Anterior cingulate cortex (tissue), 58 donors: ENCODE results near the gene MYO18A.

ENCODE experiments used
- DNase-seq, 58 donors: peaks; one replicate each; lab custom pipeline; 2025; lab: John Stamatoyannopoulos, UW

MYO18A gene

DNA sequence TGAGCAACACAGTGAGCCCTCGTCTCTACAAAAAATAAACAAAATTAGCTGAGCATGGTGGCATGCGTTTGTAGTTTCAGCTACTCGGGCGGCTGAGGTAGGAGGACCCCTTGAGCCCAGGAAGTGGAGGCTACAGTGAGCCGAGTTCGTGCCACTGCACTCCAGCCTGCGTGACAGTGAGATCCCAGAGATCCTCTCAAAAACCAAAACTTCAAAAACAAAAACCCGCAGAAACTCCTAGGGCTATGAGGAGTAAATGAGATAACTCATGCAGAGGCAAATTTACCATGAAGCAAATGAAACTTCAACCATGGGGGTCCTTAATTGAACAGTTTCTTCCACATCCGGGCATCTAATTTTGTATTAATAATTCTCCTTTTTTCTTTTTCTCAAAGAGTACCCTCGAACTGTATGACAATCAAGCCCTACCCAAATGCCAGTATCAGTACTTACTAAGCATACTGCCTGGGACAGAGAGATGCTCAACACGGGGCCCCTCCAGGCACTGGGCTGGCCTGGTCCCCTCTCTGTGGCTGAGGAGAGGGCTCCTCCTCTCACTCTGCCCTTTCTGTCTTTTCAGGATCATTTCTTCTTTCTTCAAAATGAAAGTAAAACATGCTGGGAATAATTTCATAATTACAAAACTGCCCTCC, 138.0 kb downstream of the MYO18A start:
- no peak for DNase-seq

DNA sequence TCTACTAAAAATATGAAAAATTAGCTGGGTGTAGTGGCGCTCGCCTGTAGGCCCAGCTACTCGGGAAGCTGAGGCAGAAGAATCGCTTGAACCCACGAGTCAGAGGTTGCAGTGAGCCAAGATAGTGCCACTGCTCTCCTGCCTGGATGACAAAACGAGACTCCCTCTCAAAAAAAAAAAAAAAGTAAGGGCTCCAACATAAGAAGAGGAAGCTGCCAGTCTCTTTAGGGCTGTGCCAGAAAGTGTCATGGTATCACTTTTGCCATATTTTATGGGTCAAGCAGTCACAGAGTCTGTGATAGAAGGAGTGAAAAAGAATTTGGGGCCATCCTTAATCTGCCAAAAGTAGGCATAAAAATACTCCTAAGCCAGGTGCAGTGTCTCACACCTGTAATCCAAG, 138.6 kb downstream of the MYO18A start:
- DNase-seq: no peak

DNA sequence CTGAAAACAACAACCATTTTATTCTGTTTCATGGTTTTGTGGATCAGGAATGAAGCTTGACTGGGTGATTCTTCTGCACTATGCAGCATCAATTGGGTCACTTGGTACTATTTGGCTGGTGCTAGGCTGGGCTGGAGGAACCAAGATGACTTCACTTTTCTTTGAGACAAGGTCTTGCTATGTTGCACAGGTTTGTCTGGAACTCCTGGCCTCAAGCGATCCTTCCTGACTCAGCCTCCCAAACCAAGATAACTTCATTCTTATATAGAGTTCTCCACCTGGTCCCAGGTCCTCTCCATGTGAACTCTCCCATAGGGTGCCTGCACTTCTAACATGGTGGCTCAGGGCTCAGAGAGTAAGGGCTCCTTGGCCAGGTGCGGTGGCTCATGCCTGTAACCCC, 139.1 kb downstream of the MYO18A start:
- DNase-seq: no peak

DNA sequence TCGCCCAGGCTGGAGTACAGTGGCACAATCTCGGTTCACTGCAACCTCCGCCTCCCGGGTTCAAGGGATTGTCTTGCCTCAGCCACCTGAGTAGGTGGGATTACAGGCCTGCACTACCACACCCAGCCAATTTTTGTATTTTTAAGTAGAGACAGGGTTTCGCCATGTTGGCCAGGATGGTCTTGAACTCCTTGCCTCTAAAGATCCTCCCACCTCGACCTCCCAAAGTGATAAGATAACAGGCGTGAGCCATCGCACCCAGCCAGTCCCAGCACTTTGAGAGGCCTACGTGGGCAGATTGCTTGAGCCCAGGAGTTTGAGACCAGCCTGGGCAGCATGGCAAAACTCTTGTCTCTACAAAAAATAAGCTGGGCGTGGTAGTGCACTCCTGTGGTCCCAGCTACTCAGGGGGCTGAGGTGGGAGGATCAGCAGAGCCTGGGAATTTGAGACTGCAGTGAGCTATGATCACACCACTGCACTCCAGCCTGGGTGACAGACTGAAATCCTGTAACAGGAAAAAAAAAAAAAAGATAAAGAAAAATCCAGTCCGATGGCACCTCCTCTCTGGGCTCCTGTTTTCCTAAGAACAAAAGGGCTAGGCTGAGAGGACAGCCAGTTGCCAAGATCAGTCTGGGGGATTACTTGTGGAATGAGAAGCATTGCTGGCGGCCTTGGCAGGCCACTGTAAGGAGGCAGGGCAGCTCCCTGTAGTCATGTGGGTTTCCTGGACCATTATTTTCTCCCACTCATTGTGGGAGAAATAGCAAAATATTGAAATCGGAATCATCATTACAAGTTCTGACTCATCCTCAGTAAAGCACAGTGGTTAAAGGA, 140.2 kb downstream of the MYO18A start:
- DNase-seq: peak in 22 of 58 donors; percentile 8 to 62 (median 25)

DNA sequence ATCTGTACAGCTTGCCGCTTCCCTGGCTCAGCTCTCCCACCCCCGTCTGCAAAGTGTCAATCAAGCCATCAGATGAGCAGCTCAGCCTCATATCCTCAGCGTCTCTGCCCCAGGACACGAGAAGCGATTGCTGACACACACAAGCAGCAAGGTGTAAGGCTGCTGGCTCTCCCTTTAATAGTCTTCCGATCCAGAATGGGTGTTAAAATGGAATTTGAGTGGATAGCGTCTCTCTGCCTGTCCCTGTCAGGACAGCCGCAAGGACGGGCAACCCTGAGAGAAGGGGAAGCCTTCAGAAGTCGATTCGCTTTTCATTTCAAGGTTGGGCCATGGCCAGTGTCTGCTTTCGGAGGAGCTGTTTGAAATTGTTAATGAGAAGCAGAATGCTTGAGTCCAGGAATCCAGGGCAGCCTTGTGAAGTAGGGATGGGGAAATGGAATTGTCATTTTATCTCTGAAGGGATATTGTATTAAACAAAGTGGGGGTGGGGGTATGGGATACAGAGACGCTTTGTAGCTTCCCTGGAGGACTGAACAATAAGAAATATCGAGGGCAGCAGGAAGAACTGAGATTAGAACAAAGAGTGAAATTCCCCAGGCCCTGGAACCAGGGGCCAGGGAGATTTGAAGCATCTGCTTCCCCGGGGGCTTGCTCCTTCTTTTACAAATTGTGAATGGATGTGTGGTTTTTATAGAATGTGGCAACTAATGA, 142.0 kb downstream of the MYO18A start:
- peak in 3 of 58 donors; percentile 7 to 38 (median 27) for DNase-seq

DNA sequence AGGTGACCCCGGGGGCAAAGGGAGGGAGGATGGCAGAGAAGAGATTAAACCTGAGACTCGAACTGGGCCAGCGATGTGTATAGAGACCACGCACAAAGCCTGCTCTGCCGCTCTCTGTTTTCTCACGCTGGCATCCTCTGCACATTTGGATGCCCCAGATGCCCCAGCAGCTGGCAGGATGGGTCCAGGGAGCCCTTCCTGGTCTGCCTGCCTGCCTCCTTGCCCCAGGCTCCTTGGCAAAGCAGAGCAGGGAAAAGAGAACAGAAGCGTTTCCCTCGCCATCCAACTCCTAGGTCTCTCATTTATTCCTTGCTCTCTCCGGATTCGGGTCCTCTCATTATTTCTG, 142.5 kb downstream of the MYO18A start:
- peak in 1 of 58 donors; percentile 38 for DNase-seq

DNA sequence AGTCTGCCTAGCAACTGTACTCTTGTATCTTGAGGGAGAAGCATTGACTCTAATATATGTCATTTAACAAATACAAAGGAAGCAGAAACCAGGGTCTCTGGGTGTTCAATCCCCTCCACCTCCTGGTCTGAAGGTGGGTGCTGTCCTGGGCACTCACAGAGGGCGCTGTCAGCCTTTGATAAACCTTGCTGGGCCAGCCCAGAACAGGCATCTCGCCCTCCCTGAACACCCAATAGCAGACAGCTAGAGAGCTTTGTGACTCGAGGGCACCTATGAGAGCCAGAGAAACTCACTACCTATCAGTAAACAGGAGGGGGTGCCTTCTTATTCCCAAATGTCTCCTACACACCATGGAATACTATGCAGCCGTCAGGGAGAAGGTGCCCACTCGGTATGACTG, 143.6 kb downstream of the MYO18A start:
- no peak for DNase-seq

DNA sequence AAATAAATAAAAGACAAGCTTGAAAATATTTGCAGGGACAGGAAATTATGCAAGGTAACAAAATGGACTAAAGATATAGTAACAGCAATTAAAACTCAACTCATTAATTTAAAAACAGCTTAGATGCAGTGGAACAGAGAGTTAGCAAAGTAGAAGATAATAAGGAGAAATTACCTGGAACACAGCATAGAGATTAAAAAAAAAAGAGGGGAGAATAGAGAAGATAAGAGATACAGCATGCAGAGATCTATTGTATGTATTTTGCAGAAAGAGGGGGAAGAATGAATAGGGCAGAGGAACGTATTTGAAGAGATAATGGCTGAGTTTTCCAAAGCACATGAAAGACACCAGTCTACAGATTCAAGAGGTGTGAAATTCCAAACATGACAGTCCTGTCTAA, 145.7 kb downstream of the MYO18A start:
- DNase-seq: no peak

DNA sequence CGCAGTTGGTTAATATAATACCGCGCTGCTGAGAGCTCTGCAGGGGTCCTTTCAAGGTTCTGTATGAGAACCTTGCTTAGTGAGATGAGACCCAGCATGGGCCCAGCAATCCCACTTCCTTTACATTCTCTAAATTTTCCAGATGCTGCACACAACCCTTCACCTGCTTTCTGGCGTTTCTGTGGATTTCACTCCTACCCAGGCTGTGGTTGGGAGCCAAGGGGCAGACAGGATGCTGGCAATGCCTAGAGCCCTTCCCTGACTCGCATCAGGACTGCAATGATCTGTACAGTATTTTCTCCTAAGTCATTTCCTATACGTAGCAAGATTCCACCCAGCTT, 147.4 kb downstream of the MYO18A start:
- no peak for DNase-seq

DNA sequence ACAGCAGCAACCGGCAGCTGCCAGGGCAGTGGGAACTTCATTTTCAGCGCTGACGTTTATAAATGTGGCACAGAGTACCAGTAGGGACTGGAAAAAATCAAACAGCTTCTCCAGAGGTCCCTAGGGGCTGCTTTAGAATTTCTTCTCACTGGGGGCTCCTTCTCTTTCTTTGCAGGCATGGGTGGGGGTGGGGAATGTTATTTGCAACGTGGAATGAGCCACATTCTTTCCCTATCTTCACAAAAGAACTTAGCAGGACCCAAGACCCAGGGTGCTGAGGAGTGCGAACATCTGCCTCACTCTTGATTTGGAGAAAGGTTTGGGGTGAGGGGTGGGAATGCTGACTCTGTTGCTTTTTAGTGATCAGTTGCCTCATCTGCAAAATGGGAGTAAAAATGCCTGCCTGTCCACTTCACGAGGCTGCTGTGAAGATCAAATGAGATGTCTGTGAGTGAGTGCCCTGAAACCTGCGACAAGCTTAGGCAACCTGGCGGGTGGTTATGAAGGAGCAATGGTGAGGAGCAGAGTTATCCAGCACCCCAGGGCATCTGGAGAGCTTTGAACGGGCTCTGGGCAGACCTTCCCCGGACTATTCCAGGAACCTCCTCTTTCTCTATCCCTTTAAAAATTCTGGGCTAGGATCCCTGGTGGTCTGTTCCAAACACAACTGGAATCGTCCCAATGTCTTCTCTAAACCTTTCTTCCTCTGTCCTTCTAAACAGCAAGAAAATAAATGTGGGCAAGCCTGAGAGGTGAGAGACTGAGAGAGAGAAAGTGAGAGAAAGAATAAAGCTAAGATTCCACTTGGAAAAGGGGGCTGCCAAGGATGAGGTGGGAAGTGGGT, 148.0 kb downstream of the MYO18A start:
- DNase-seq: no peak

DNA sequence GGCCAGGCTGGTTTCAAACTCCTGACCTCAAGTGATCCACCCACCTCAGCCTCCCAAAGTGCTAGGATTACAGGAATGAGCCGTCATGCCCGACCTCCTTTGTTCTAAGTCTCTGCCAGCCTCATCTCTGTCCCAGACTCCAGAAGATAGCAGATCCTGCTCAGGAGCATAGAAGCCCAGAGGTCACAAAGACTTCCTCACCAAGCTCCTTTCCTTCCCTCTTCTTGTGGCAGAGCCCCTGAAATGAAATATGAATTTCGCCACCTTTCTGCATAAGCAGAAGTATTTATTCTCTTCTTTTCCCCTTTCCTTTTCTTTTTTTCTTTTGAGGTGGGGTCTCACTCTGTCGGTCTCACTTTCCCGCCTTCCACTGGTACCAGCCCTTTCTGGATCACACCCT, 148.7 kb downstream of the MYO18A start:
- no peak for DNase-seq

DNA sequence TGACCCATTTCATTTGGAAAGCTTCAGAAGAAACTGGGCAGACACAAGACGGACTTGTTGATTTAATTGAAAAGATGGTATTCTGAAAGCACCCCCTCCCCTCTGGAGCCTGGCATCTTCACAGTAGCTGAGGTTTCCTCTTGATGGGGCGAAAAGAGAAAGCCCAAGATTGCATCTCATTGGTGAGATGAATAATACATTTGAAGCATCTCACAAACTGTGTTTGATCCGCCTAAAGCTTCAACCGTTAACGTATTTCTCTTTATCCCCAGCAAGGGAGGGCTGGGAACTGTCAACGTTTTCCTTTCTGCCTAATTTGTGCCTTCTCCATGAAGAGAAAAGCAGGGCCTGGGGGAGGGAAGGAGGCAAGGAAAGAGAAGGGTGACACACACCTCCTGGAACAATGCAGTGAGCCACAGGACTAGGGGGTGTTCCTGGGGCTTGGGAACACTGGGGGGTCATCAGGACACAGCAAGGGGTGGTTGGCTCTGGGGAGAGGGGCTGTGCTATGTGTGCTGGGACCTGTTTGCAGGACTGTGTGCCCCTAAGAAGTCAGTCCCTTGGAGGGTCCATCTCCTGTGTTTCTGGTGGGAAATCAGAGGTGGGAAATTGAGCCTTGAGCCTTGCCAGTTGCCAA, 155.8 kb downstream of the MYO18A start:
- no peak for DNase-seq

DNA sequence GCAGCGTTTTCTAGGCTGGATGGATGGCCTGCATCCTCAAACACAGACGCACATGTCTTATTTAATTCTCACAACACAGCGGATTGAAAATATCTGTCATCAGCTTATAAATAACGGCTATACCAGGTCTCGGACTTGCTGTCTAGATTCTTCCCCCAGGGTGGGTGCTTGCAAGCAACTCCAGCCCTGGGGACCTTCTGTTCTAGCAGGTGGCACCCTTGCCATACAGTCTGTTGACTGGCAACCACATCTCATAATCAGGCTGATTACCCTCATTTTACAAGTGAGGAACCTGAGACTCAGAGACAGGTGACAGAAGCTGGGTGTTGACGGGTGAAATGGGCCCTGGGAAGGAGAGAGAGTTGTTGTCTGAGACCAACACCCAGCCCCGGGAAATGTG, 158.1 kb downstream of the MYO18A start:
- no peak for DNase-seq

DNA sequence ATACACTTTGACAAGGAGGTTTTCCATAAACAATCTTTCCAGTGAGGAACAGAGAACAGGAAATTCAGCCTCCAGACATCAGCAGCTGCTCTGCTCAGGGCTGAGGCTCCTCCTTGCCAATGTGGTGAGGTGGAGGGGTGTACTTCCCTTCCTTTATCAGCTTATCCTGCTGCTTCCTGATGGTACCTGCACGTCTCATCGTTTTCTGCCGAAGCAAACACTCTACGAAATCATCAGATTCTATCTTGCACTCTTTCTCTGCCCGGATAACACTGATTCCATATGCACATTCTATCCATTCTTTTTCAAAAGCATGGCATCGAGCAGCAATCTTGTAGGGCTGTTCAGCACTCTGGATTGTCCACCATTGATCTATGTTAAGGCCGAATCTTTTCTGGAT, 159.0 kb downstream of the MYO18A start:
- DNase-seq: no peak
